K562 (cell line): Measurements from ENCODE around the gene CNKSR3. TPM values are rescaled to one million over a fixed set of nuclear protein-coding genes. Genes with fewer than 3 reads are reported as not detected.

Experiments used
- CREB1 ChIP-seq, 2 experiments: sonication (generic) in 1 of 2; formaldehyde crosslinking in 1 of 2; IDR thresholded peaks; 2 replicates each; pipeline versions ENCODE4 v1.6.1 to v1.8.0; 2012 to 2022; ENCODE audit warnings: inconsistent platforms in 1 of 2, mild to moderate bottlenecking in 1 of 2, missing genetic modification reagents in 1 of 2, moderate library complexity in 1 of 2
- CTBP1 ChIP-seq: fragments of 450-650 bp; IDR thresholded peaks from 2 replicates; pipeline ENCODE4 v1.6.1; 2016; ENCODE audit warnings: borderline replicate concordance
- DACH1 ChIP-seq: fragments of 450-650 bp; IDR thresholded peaks from 2 replicates; pipeline ENCODE4 v1.6.1; 2018; ENCODE audit not compliant: partially characterized antibody
- ESRRA ChIP-seq: fragments of 450-650 bp; IDR thresholded peaks from 2 replicates; pipeline ENCODE4 v1.6.1; 2014; ENCODE audit warnings: low read depth, mild to moderate bottlenecking, moderate library complexity, borderline replicate concordance
- SMARCA5 ChIP-seq: fragments of 450-650 bp; IDR thresholded peaks from 2 replicates; pipeline ENCODE4 v1.6.1; 2016
- SP1 ChIP-seq: sonication (generic); formaldehyde crosslinking; IDR thresholded peaks from 2 replicates; pipeline ENCODE4 v1.8.1; 2022; ENCODE audit warnings: mild to moderate bottlenecking, missing genetic modification reagents
- TSC22D4 ChIP-seq: fragments of 450-650 bp; IDR thresholded peaks from 2 replicates; pipeline ENCODE4 v1.6.1; 2016; ENCODE audit warnings: missing genetic modification characterization, missing biosample characterization, control low read depth
- ZFP1 ChIP-seq: fragments of 450-650 bp; formaldehyde crosslinking; IDR thresholded peaks from 2 replicates; pipeline ENCODE4 v1.4.0; 2020; ENCODE audit warnings: mild to moderate bottlenecking, mixed read lengths
- ZNF174 ChIP-seq: fragments of 250-450 bp; sonication (Bioruptor Pico); IDR thresholded peaks from 2 replicates; pipeline ENCODE4 v1.4.0; 2020; ENCODE audit warnings: mild to moderate bottlenecking
- ZNF764 ChIP-seq: fragments of 250-450 bp; sonication (Bioruptor Pico); IDR thresholded peaks from 2 replicates; pipeline ENCODE4 v1.4.0; 2020; ENCODE audit warnings: low read depth, mild to moderate bottlenecking, moderate library complexity
- polyA plus RNA-seq, 8 experiments: library from polyadenylated mRNA; depleted of rRNA in 4 of 8; stranded (reverse) in 5 of 8; unstranded in 3 of 8; fragments of >200 nt; fragmentation: Nextera tagmentation in 2 of 8; fragmentation: Illumina TruSeq in 1 of 8; extraction: Ambion mirVana in 2 of 8; extraction: Trizol in 1 of 8; gene quantifications; 2 replicates each; pipeline versions ENCODE4 v1.2.1 to v1.2.3, GENCODE V29; 2011 to 2014; ENCODE audit warnings: inconsistent platforms in 1 of 8, missing spikeins in 1 of 8
- total RNA-seq, 7 experiments: library from RNA; depleted of rRNA in 6 of 7; stranded (reverse); fragments of >200 nt in 6 of 7; fragmentation: Illumina TruSeq in 2 of 7; extraction: Trizol in 2 of 7; gene quantifications; 2 replicates each; pipeline versions ENCODE4 v1.2.1 to v1.2.3, GENCODE V29; 2011 to 2021; ENCODE audit warnings: low replicate concordance in 1 of 7
- TF ChIP-seq, protein P1 (sequence below): fragments of 450-650 bp; IDR thresholded peaks from 2 replicates; pipeline ENCODE4 v1.6.1; 2016; ENCODE audit warnings: low read depth
- TF ChIP-seq, protein P2 (sequence below), 2 experiments: fragments of 450-650 bp; IDR thresholded peaks; 2 replicates each; pipeline ENCODE4 v1.6.1; 2018; ENCODE audit warnings: mild to moderate bottlenecking in 2 of 2, low read depth in 1 of 2; ENCODE audit not compliant: partially characterized antibody in 2 of 2
- TF ChIP-seq, protein P3 (sequence below): IDR thresholded peaks from 2 replicates; pipeline ENCODE4 v1.6.1; 2016; ENCODE audit warnings: missing genetic modification characterization, missing compliant biosample characterization

Gene CNKSR3
- total and polyA plus RNA-seq, 9 of the 15 experiments (the other 6 are each of a cell fraction or from before 2014, with no cell fraction given): 4.5 to 29.6 (median 9.5) TPM

DNA sequence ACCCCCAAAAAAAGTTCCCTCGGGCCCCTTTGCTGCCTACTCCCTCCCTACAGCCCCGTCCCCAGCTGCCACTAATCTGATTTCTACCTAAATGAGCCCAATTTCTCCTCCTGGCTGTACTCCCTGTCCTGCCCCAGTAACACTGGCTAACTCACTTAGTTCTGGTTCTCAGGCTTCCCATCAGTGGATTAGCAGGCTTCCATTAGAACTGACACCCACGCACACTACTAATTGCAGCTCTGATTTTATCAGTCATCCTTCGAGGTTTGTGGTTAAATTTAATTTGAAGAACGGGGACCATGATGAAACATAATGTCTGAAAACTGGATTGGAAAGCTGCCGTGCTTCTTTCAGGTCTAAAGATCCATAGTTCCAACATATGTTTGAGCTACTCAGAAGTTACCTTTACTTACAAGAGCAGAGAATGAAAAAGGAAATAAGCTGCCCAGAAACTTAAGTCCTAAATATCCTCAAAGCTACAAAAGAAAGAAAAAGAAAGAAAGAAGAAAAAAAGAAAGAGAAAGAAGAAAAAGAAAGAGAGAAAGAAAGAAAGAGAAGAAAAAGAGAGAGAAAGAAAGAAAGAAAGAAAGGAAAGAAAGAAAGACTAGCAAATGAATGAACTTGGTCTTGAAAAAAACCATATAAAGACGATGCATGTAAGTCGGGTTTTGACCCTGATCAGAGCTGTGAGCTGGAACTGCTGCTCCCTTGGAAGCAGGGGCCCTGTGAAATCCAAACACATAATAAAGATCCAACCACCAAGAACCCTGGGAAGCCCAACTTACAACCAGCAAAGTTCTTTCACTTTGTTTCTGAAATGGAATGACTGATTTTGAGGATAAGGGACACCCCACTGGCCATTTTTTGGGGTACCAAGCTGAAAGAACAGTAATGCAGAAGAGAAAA, 51.7 kb downstream of the CNKSR3 start (continued):
- TF ChIP-seq, protein P1, sequence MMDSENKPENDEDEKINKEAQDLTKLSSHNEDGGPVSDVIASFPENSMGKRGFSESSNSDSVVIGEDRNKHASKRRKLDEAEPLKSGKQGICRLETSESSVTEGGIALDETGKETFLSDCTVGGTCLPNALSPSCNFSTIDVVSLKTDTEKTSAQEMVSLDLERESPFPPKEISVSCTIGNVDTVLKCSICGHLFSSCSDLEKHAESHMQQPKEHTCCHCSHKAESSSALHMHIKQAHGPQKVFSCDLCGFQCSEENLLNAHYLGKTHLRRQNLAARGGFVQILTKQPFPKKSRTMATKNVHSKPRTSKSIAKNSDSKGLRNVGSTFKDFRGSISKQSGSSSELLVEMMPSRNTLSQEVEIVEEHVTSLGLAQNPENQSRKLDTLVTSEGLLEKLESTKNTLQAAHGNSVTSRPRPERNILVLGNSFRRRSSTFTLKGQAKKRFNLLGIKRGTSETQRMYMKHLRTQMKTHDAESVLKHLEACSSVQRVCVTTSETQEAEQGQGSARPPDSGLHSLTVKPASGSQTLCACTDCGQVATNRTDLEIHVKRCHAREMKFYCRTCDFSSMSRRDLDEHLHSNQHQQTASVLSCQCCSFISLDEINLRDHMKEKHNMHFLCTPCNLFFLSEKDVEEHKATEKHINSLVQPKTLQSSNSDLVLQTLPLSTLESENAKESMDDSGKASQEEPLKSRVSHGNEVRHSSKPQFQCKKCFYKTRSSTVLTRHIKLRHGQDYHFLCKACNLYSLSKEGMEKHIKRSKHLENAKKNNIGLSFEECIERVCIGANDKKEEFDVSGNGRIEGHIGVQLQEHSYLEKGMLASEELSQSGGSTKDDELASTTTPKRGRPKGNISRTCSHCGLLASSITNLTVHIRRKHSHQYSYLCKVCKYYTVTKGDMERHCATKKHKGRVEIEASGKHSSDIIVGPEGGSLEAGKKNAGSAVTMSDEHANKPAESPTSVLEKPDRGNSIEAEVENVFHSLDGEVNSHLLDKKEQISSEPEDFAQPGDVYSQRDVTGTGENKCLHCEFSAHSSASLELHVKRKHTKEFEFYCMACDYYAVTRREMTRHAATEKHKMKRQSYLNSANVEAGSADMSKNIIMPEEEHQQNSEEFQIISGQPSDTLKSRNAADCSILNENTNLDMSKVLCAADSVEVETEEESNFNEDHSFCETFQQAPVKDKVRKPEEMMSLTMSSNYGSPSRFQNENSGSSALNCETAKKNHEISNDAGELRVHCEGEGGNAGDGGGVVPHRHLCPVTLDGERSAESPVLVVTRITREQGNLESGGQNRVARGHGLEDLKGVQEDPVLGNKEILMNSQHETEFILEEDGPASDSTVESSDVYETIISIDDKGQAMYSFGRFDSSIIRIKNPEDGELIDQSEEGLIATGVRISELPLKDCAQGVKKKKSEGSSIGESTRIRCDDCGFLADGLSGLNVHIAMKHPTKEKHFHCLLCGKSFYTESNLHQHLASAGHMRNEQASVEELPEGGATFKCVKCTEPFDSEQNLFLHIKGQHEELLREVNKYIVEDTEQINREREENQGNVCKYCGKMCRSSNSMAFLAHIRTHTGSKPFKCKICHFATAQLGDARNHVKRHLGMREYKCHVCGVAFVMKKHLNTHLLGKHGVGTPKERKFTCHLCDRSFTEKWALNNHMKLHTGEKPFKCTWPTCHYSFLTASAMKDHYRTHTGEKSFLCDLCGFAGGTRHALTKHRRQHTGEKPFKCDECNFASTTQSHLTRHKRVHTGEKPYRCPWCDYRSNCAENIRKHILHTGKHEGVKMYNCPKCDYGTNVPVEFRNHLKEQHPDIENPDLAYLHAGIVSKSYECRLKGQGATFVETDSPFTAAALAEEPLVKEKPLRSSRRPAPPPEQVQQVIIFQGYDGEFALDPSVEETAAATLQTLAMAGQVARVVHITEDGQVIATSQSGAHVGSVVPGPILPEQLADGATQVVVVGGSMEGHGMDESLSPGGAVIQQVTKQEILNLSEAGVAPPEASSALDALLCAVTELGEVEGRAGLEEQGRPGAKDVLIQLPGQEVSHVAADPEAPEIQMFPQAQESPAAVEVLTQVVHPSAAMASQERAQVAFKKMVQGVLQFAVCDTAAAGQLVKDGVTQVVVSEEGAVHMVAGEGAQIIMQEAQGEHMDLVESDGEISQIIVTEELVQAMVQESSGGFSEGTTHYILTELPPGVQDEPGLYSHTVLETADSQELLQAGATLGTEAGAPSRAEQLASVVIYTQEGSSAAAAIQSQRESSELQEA: 0 out of 2 replicates have a peak, but pooled peaks have one; percentile 15
- TF ChIP-seq DACH1 (peak; percentile 81), TSC22D4 (no peak), SMARCA5 (peak; percentile 50; the same call in 1 of the 2 replicates), ZFP1 (CRISPR knock-in tag) (no peak), ESRRA (peak; percentile 43; the same call in 1 of the 2 replicates), CTBP1 (no peak), SP1 (CRISPR knock-in tag) (no peak), ZNF764 (CRISPR knock-in tag) (no peak), CREB1 (IDR thresholded peaks at IDR 0.05) (no peak), CREB1 (CRISPR knock-in tag; IDR thresholded peaks at IDR 0.05) (no peak), ZNF174 (CRISPR knock-in tag) (no peak)
- TF ChIP-seq, protein P2, sequence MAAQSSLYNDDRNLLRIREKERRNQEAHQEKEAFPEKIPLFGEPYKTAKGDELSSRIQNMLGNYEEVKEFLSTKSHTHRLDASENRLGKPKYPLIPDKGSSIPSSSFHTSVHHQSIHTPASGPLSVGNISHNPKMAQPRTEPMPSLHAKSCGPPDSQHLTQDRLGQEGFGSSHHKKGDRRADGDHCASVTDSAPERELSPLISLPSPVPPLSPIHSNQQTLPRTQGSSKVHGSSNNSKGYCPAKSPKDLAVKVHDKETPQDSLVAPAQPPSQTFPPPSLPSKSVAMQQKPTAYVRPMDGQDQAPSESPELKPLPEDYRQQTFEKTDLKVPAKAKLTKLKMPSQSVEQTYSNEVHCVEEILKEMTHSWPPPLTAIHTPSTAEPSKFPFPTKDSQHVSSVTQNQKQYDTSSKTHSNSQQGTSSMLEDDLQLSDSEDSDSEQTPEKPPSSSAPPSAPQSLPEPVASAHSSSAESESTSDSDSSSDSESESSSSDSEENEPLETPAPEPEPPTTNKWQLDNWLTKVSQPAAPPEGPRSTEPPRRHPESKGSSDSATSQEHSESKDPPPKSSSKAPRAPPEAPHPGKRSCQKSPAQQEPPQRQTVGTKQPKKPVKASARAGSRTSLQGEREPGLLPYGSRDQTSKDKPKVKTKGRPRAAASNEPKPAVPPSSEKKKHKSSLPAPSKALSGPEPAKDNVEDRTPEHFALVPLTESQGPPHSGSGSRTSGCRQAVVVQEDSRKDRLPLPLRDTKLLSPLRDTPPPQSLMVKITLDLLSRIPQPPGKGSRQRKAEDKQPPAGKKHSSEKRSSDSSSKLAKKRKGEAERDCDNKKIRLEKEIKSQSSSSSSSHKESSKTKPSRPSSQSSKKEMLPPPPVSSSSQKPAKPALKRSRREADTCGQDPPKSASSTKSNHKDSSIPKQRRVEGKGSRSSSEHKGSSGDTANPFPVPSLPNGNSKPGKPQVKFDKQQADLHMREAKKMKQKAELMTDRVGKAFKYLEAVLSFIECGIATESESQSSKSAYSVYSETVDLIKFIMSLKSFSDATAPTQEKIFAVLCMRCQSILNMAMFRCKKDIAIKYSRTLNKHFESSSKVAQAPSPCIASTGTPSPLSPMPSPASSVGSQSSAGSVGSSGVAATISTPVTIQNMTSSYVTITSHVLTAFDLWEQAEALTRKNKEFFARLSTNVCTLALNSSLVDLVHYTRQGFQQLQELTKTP (IDR thresholded peaks at IDR 0.05; ENCODE audit: low read depth in 1 of 2, partially characterized antibody in 2 of 2): peak in 1 of 2 experiments; percentile 12
- TF ChIP-seq, protein P3, sequence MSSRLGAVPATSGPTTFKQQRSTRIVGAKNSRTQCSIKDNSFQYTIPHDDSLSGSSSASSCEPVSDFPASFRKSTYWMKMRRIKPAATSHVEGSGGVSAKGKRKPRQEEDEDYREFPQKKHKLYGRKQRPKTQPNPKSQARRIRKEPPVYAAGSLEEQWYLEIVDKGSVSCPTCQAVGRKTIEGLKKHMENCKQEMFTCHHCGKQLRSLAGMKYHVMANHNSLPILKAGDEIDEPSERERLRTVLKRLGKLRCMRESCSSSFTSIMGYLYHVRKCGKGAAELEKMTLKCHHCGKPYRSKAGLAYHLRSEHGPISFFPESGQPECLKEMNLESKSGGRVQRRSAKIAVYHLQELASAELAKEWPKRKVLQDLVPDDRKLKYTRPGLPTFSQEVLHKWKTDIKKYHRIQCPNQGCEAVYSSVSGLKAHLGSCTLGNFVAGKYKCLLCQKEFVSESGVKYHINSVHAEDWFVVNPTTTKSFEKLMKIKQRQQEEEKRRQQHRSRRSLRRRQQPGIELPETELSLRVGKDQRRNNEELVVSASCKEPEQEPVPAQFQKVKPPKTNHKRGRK (tag): peak; percentile 90
